MM.1S (cell line): ENCODE results near the gene AHSA1.

Experiments
- CTCF ChIP-seq: fragments of 300-600 bp; sonication (generic); IDR thresholded peaks from 2 replicates; pipeline ENCODE4 v1.5.1; 2016; ENCODE audit warnings: antibody characterized with exemption, low read length, mixed read lengths
- EZH2 ChIP-seq: fragments of 300-600 bp; sonication (generic); optimal IDR thresholded peaks from 2 replicates; pipeline ENCODE3; 2017; ENCODE audit warnings: low read depth, mild to moderate bottlenecking, antibody characterized with exemption, low read length, mixed read lengths

DNA sequence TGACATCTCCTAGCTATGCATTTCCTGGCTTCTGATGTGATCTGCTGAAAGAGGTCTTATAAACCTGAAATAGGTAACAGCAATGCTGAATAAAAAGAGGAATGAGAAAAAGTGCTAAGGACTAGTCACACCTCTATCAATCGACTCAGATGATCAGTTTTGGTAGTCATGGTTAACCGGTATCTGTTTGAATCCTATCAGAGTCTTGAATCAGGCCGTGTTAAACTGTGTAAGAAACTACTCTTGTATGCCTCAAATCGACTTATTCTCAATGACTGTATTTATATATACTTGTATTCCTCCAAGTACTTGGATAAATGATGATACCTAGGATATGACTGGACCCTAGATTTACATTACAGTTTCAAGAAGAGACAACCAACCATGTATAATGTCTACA, 51.5 kb downstream of the AHSA1 start:
- TF ChIP-seq CTCF, result no peak
- TF ChIP-seq EZH2, result no peak
